WTC11 (cell line): ENCODE results near the gene FGD5. TPM values are rescaled to one million over a fixed set of nuclear protein-coding genes. Genes with fewer than 3 reads are reported as not detected.

ENCODE experiments used
- ATAC-seq: fragments of 200-7000 bp; cut with Tn5 transposase; 2 replicates; pipeline ENCODE4 v1.10.0; 2021; ENCODE audit warnings: mild to moderate bottlenecking, moderate library complexity
- CTCF ChIA-PET: fragments of 300-600 bp; sonication (Branson Sonifier 250); formaldehyde crosslinking; loops from one replicate; lab custom pipeline; 2021; ENCODE audit warnings: antibody characterized with exemption; lab: Charles Lee
- POLR2A ChIA-PET: fragments of 350-600 bp; sonication (Branson Sonifier 250); formaldehyde crosslinking; loops from one replicate; lab custom pipeline; 2021; ENCODE audit warnings: antibody characterized with exemption; lab: Charles Lee
- DNase-seq: peaks from one replicate; pipeline ENCODE4 v3.0.0; 2021; ENCODE audit warnings: low spot score
- H3K27ac Mint-ChIP-seq: 2 replicates; pipeline ENCODE4 v1.8.0; 2021; ENCODE audit warnings: mixed read lengths
- H3K27me3 Mint-ChIP-seq: 2 replicates; pipeline ENCODE4 v1.8.0; 2021; ENCODE audit warnings: low read depth, mild to moderate bottlenecking, moderate library complexity, mixed read lengths
- H3K36me3 Mint-ChIP-seq: 2 replicates; pipeline ENCODE4 v1.8.0; 2021; ENCODE audit warnings: mixed read lengths
- H3K4me1 Mint-ChIP-seq: 2 replicates; pipeline ENCODE4 v1.8.0; 2022; ENCODE audit warnings: mixed read lengths
- H3K4me3 Mint-ChIP-seq: 2 replicates; pipeline ENCODE4 v1.8.0; 2021; ENCODE audit warnings: mild to moderate bottlenecking, moderate library complexity, mixed read lengths
- H3K9me3 Mint-ChIP-seq: 2 replicates; pipeline ENCODE4 v1.8.0; 2021; ENCODE audit warnings: mixed read lengths
- AFF4 ChIP-seq: sonication (generic); formaldehyde crosslinking; IDR thresholded peaks from 2 replicates; pipeline ENCODE4 v1.8.1; 2023; ENCODE audit warnings: mild to moderate bottlenecking, missing genetic modification reagents, borderline replicate concordance
- ARID4B ChIP-seq: sonication (generic); formaldehyde crosslinking; IDR thresholded peaks from 2 replicates; pipeline ENCODE4 v1.8.0; 2023; ENCODE audit warnings: missing genetic modification reagents, mild to moderate bottlenecking, borderline replicate concordance
- ATF2 ChIP-seq: sonication (generic); formaldehyde crosslinking; IDR thresholded peaks from 2 replicates; pipeline ENCODE4 v1.8.1; 2022; ENCODE audit warnings: low read depth, missing genetic modification reagents, borderline replicate concordance
- ATF6 ChIP-seq: sonication (generic); formaldehyde crosslinking; IDR thresholded peaks from 2 replicates; pipeline ENCODE4 v1.8.1; 2023; ENCODE audit warnings: mild to moderate bottlenecking, missing genetic modification reagents
- CREM ChIP-seq: sonication (generic); formaldehyde crosslinking; IDR thresholded peaks from 2 replicates; pipeline ENCODE4 v1.8.1; 2022; ENCODE audit warnings: mild to moderate bottlenecking, missing genetic modification reagents, moderate library complexity
- ELF4 ChIP-seq: sonication (generic); formaldehyde crosslinking; IDR thresholded peaks from 2 replicates; pipeline ENCODE4 v1.8.1; 2022; ENCODE audit warnings: low read depth, mild to moderate bottlenecking, moderate library complexity, missing genetic modification reagents
- GABPB1 ChIP-seq: sonication (generic); formaldehyde crosslinking; IDR thresholded peaks from 2 replicates; pipeline ENCODE4 v1.8.1; 2023; ENCODE audit warnings: mild to moderate bottlenecking, missing genetic modification reagents
- GRHL2 ChIP-seq: fragments of 250-450 bp; sonication (Bioruptor Pico); IDR thresholded peaks from 2 replicates; pipeline ENCODE4 v1.8.0; 2022; ENCODE audit warnings: mild to moderate bottlenecking, moderate library complexity; ENCODE audit not compliant: insufficient replicate concordance, severe bottlenecking
- MXD4 ChIP-seq: fragments of 250-450 bp; sonication (Bioruptor Pico); IDR thresholded peaks from 2 replicates; pipeline ENCODE4 v1.8.0; 2021; ENCODE audit warnings: mild to moderate bottlenecking, moderate library complexity, borderline replicate concordance
- MYBL2 ChIP-seq: sonication (generic); formaldehyde crosslinking; IDR thresholded peaks from 2 replicates; pipeline ENCODE4 v1.8.1; 2023; ENCODE audit warnings: mild to moderate bottlenecking, moderate library complexity, missing genetic modification reagents
- PREB ChIP-seq: sonication (generic); formaldehyde crosslinking; IDR thresholded peaks from 2 replicates; pipeline ENCODE4 v1.8.1; 2022; ENCODE audit warnings: mild to moderate bottlenecking, missing genetic modification reagents, moderate library complexity, borderline replicate concordance
- SP1 ChIP-seq: sonication (generic); formaldehyde crosslinking; conservative IDR thresholded peaks from 2 replicates; pipeline ENCODE4 v1.8.1; 2022; ENCODE audit warnings: missing genetic modification reagents
- TEAD4 ChIP-seq: sonication (generic); formaldehyde crosslinking; IDR thresholded peaks from 2 replicates; pipeline ENCODE4 v1.8.0; 2022; ENCODE audit warnings: mild to moderate bottlenecking, missing genetic modification reagents
- TP53 ChIP-seq: sonication (generic); formaldehyde crosslinking; IDR thresholded peaks from 2 replicates; pipeline ENCODE4 v1.8.1; 2023; ENCODE audit warnings: mild to moderate bottlenecking, missing genetic modification reagents
- ZNF396 ChIP-seq: fragments of 250-450 bp; sonication (Bioruptor Pico); IDR thresholded peaks from 2 replicates; pipeline ENCODE4 v1.8.0; 2021; ENCODE audit warnings: mild to moderate bottlenecking, moderate library complexity, borderline replicate concordance
- ZNF423 ChIP-seq: fragments of 250-450 bp; sonication (Bioruptor Pico); IDR thresholded peaks from 2 replicates; pipeline ENCODE4 v2.1.2; 2022; ENCODE audit warnings: mild to moderate bottlenecking, moderate library complexity
- ZSCAN18 ChIP-seq: fragments of 250-450 bp; sonication (Bioruptor Pico); IDR thresholded peaks from 2 replicates; pipeline ENCODE4 v2.1.2; 2022; ENCODE audit warnings: mild to moderate bottlenecking, moderate library complexity
- total RNA-seq: library from RNA; stranded (reverse); gene quantifications from 3 replicates; pipeline ENCODE4 v1.2.3, GENCODE V29; 2021

Gene FGD5
- total RNA-seq, 1 experiment from 2014 or later: 18.3 TPM

GRCh38 chr3:14859880-14860279, 41.1 kb downstream of the FGD5 start:
- no peak for ATAC-seq
- TF ChIP-seq SP1: no peak
- no peak for TF ChIP-seq ZSCAN18 (CRISPR knock-in tag)
- TF ChIP-seq ATF2 (CRISPR knock-in tag): no peak
- TF ChIP-seq ZNF396: no peak
- no peak for TF ChIP-seq TP53 (CRISPR knock-in tag)
- TF ChIP-seq, all 79 proteins: peak for 0
- peaks cover 6% of the 10 kb centered on the region; the same call in 1 of the 2 replicates for H3K9me3 Mint-ChIP-seq
- POLR2A ChIA-PET: no interaction called here
- no peaks in the 10 kb centered on the region; the same call in 1 of the 2 replicates for H3K27me3 Mint-ChIP-seq
- H3K4me3 Mint-ChIP-seq: no peak overlapping the region
- no peaks in the 10 kb centered on the region for H3K36me3 Mint-ChIP-seq
- no peak overlapping the region for H3K27ac Mint-ChIP-seq
- no peak for DNase-seq
- H3K4me1 Mint-ChIP-seq: peaks cover 31% of the 10 kb centered on the region
- CTCF ChIA-PET: interaction anchor here (1.5 to 2.2 kb wide), 3 partner anchors 12 to 79 kb away, joined by 4 to 7 read pairs (median 7); no protein-coding TSS in a partner anchor

GRCh38 chr3:14861031-14861430, 42.3 kb downstream of the FGD5 start:
- Mint-ChIP-seq H3K27ac (no peak overlapping the region), H3K4me1 (peaks cover 31% of the 10 kb centered on the region), H3K36me3 (no peaks in the 10 kb centered on the region), H3K27me3 (no peaks in the 10 kb centered on the region), H3K4me3 (no peak overlapping the region), H3K9me3 (peaks cover 6% of the 10 kb centered on the region; the same call in 1 of the 2 replicates)
- ATAC-seq (no peak), DNase-seq (no peak)
- ChIA-PET POLR2A (interaction anchor here (0.6 kb wide), 1 partner anchor 15 kb away, joined by 3 read pairs; no protein-coding TSS in a partner anchor), CTCF (interaction anchor here (0.9 to 4.1 kb wide), 9 partner anchors 13 to 80 kb away, joined by 3 to 29 read pairs (median 4); no protein-coding TSS in a partner anchor)
- no peak for TF ChIP-seq PREB
- no peak for TF ChIP-seq ATF6 (CRISPR knock-in tag)
- TF ChIP-seq AFF4 (CRISPR knock-in tag): no peak
- TF ChIP-seq ZNF423 (CRISPR knock-in tag): no peak
- no peak for TF ChIP-seq CREM
- no peak for TF ChIP-seq MXD4
- TF ChIP-seq GRHL2 (CRISPR knock-in tag): no peak
- TF ChIP-seq ATF2 (CRISPR knock-in tag): no peak
- no peak for TF ChIP-seq GABPB1 (CRISPR knock-in tag)
- no peak for TF ChIP-seq ARID4B (CRISPR knock-in tag)
- TF ChIP-seq ZNF396: no peak
- no peak for TF ChIP-seq MYBL2 (CRISPR knock-in tag)
- no peak for TF ChIP-seq ELF4 (CRISPR knock-in tag)
- TF ChIP-seq TEAD4 (CRISPR knock-in tag): no peak
